HT1080 (cell line): ENCODE measurements around the gene FUZ. TPM values are rescaled to one million over a fixed set of nuclear protein-coding genes. Genes with fewer than 3 reads are reported as not detected.

ENCODE experiments used
- DNase-seq: peaks from one replicate; pipeline ENCODE4 v3.0.0-alpha.2; 2015; ENCODE audit warnings: low read depth
- total RNA-seq: library from RNA; depleted of rRNA; stranded (reverse); fragments of >200 nt; shearing (Covaris generic); gene quantifications from 2 replicates; pipeline ENCODE4 v1.2.3, GENCODE V29; 2014

FUZ gene
- total RNA-seq, 1 experiment from 2014 or later = 72.2 TPM

DNA sequence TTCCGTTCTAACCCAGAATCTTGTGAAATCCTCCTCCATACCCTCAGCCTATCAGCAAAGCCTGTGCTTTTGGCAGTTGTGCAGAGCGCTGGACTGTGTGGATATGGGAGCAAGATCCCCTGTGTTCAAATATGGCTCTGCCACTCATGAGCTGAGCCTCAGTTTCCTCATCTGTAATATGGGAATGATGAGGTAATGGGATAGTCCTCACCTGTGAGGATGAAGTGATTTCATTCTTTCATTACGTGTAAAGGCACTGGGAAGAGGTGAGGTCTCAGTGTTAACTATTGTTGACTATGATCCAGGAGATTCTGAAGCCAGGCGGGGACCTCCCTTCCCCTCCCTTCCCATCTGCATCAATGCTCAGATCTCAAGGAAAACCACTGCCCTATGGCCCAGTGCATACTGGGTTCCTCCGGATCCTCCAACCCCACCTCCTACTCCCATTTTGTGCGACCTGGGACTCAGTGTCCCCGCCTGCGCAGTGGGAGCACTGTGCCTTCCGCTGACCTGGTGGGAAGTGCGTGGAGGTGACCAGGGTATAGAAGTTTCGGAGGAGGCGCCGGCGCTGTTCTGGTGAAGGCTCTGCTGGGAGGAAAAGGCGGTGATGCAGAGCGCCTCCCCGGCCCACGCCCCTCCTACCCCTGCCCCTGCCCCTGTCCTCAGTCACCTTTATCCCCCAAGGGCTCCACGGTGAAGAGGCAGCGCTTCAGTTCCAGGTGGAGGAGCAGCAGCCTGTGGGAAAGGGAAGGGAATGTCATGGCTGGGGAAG lies 5.0 kb downstream of the FUZ start:
- no peak for DNase-seq

DNA sequence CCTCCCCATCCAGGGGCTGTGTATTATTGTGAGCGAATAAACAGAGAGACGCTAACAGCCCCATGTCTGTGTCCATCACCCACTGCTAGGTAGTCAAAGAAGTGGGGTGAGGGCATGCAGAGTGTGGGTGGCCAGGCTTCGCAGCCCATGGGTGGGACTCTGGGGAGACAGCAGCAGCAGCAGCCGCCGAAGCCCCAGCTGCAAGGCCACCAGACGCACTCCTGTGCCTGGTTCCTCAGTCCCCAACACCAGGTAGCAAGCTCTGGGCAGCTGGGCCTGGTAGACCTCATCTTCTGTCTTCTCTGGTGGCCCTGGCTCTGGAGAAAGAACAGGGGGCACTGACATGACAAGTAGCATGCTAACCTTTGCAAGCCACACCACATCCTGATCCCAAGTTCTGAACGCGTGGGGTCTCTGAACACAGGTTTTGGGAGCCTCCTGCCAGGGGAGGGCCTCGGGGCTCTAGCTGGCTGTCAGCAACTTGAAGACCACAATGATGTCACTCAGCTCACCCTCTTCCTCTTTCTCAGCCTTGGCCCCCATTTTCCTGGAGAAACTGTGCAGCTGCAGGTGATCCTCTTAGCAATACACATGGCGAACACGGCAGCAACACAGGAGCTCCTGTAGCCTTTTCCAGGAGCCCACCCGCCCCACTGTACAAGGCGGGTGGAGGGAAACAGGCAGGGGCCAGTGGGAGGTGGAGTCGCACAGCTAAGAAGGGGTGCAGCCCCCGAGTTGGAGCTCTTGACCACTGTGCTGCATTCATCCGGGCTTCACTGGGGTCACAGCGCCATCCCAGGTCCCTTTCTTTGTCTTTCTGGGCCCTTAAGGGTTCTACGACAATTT lies 5.8 kb downstream of the FUZ start:
- no peak for DNase-seq

- no peak for DNase-seq
These were observed 6.5 kb downstream of the FUZ start for GRCh38 chr19:49806620-49806959.

DNA sequence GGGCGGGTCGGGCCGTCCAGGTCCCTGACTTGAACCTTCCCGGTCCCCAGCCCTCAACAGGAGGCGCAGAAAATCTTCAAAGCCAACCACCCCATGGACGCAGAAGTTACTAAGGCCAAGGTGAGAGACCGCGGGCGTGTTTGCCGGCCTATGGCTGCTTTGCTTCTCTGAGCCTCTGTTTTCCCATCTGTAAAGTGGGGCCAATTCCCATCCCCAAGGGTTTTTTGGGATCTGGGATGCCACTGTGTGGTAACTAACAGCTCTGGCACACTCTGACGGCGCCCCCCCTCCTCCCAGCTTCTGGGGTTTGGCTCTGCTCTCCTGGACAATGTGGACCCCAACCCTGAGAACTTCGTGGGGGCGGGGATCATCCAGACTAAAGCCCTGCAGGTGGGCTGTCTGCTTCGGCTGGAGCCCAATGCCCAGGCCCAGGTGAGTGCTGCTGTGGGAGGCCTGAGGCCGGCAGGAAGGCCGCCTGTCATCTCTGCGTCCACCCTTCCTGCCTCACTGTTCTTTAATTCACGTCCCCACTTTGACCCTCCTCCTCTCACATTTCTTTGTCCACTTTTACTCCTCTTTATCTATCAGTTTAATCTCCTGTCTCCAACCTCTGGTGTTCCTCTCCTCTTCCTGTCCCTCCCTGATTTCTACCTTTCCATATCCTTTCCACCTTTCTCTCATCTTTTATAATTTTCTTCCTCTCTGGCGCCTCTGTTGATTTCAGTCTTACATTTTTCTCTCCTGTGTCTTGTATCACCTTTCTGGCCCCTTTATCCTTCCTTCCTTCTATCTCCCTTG lies 7.1 kb downstream of the FUZ start:
- no peak for DNase-seq

DNA sequence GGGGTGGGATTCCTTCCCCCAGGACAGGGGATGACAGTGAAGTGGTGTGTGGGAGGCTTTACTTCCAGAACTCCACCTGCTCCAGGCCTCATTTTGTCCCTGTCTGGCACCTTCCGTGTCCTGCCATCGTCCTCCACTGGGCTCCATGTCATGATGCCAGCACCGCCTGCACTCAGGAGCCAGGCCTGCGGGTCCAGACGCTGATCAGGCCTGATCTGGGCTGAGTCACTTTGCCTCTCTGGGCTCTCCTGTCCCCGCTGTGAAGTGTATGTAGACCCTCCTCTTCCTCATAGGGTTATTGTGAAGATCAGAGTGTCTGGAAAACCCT lies 9.6 kb downstream of the FUZ start:
- DNase-seq = no peak

DNA sequence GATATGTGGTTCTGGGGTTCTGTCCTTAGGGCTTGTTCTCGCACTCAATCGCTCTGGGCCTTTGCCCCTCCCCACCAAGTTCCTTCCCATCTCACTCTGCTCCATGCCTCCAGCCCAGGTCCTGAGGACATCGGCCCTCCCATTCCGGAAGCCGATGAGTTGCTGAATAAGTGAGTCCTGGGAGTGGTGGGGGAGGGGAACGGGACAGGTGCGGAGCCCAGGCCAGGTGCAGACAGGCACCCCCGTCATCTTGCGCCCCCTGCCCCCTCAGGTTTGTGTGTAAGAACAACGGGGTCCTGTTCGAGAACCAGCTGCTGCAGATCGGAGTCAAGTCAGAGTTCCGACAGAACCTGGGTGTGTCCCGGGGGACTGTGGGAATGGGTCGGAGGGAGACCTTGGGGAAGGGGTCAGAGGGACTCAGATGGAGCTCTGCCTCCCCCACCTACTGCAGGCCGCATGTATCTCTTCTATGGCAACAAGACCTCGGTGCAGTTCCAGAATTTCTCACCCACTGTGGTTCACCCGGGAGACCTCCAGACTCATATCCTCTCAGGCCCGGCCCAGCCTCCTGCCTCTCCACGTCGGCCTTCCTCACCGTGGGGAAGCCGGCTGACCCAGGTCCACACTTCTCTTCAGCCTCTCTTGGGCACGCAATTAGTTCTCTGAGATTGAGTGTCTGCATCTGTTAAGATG lies 10.1 kb downstream of the FUZ start:
- no peak for DNase-seq

DNA sequence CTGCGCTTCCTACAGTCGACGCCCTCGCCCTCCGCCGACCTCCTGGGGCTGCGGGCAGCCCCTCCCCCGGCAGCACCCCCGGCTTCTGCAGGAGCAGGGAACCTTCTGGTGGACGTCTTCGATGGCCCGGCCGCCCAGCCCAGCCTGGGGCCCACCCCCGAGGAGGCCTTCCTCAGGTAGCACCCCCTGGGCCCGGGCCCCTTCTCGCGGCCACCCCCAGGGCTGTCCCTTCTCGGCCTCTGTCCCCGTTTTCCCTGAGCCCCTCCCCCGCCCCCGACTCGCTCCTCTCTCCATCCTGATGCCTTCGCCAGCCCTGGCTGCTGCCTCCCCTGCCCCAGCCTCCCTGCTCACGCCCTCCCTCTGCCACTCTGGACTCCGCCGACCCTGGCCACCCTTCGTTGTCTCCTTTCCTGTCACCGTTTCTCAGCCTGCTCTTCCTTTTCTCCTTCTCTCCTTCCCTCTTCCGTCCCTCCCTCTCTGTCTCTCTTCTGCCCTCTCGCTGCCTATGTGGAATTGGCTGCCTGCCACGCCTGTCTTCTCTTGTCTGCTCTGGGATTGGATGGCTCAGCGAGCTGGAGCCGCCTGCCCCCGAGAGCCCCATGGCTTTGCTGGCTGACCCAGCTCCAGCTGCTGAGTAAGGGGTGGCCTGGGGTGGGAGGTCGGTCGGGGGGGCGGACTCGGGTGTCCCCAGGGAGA lies 11.0 kb downstream of the FUZ start:
- no peak for DNase-seq

DNA sequence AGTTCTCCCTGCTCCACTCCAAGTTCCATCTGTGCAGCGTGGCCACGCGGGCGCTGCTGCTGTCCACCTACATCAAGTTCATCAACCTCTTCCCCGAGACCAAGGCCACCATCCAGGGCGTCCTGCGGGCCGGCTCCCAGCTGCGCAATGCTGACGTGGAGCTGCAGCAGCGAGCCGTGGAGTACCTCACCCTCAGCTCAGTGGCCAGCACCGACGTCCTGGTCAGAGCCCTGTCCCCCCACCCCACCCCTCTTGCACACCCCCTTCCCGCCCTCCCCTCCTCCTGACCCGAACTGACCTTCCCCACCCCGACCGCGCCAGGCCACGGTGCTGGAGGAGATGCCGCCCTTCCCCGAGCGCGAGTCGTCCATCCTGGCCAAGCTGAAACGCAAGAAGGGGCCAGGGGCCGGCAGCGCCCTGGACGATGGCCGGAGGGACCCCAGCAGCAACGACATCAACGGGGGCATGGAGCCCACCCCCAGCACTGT lies 11.6 kb downstream of the FUZ start:
- no peak for DNase-seq

DNA sequence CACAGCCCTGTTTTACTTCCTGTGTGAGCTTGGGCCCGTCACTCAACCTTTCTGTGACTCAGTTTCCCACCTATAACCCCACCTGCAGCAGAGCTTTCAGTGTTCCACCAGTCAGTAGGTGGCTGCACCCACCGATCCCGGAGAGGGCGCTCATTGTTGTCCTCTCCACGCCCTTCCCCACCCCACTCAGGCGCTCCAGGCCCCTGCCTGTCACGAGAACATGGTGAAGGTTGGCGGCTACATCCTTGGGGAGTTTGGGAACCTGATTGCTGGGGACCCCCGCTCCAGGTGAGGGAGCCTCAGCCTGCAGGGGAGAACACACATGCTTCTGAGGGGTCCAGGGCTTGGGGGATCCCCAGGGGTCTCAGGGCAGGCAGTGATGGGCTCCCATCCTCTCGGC lies 12.3 kb downstream of the FUZ start:
- DNase-seq = no peak

DNA sequence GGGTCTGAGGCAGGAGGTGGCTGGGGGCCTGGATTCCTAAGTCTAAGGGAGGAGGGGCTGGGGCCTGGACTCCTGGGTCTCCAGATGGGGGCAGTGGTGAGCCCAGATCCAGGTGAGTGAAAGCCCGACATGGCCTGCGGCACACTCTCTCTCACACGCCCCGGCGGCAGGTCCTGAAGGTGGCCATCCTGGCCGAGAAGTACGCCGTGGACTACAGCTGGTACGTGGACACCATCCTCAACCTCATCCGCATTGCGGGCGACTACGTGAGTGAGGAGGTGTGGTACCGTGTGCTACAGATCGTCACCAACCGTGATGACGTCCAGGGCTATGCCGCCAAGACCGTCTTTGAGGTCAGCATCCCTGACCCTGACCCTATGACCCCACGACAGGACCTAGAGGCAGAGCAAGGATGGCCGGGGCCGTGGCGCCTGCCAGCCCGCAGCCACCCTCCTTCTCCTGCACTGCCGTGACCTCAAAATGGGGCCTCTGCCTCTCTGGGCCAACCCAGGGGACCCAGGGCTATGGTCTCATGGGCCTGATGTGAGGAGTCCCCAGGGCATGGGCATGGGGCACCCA lies 13.2 kb downstream of the FUZ start:
- DNase-seq = no peak

DNA sequence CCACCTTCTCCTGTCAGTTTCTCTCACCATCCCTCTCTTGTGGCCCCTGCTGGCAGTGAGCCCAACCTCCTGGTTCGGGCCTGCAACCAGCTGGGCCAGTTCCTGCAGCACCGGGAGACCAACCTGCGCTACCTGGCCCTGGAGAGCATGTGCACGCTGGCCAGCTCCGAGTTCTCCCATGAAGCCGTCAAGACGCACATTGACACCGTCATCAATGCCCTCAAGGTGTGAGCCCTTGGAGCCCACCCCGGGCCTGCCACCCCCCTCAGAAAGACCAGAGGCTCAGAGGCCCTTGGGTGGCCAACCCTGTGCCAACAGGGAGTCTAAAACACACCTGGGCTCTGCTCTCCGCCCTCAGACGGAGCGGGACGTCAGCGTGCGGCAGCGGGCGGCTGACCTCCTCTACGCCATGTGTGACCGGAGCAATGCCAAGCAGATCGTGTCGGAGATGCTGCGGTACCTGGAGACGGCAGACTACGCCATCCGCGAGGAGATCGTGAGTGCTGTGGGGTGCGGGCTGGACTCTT lies 13.8 kb downstream of the FUZ start:
- no peak for DNase-seq

- DNase-seq = no peak
These were observed 14.5 kb downstream of the FUZ start for GRCh38 chr19:49798574-49798973.

DNA sequence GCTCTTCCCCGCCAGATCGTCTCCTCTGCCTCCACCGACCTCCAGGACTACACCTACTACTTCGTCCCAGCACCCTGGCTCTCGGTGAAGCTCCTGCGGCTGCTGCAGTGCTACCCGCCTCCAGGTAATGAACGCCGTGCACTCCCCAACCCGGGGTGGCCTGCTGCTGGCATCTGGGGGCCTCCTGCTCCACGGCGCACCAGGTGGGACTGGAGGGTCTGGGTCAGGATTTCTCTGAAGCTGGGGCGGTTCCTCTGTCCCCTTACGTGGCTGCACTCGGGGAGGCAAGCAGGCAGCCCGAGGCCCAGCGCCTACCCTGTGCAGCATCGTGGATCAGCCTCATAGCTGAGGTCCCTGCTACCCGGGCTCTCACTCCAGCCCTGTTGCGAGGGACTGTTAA lies 17.5 kb downstream of the FUZ start:
- DNase-seq = no peak

DNA sequence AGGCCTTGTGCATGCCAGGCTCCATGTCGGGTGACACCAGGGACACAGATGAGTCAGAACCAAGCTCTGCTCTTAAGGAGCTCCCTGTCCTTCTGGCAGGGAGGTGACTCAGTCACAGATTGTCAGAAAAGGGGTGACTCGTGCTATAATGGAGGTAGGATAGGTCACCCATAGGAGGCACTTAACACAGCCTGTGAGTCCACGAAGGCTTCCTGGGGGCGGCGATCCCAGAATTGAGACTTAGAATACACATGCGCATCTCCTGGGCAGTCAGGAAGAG lies 19.6 kb downstream of the FUZ start:
- peak; percentile 78 for DNase-seq

- DNase-seq = no peak
These were observed 20.1 kb downstream of the FUZ start for GRCh38 chr19:49792829-49793560.

DNA sequence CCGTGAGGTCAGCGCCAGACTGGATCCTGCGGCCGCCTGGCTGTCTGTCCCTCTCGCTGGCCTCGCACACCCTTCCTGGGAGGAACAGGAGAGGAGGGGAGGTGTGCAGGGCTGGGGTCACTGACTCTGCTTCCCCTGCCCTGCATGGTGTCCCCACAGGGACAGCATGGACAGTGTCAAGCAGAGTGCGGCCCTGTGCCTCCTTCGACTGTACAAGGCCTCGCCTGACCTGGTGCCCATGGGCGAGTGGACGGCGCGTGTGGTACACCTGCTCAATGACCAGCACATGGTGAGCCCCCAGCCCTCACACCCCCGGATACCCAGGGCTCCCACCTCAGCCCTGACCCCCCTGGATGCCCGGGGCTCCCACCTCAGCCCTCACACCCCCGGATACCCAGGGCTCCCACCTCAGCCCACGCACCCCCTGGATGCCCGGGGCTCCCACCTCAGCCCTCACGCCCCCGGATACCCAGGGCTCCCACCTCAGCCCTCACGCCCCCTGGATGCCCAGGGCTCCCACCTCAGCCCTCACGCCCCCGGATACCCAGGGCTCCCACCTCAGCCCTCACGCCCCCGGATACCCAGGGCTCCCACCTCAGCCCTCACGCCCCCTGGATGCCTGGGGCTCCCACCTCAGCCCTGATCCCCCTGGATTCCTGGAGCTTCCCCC lies 21.2 kb downstream of the FUZ start:
- no peak for DNase-seq

DNA sequence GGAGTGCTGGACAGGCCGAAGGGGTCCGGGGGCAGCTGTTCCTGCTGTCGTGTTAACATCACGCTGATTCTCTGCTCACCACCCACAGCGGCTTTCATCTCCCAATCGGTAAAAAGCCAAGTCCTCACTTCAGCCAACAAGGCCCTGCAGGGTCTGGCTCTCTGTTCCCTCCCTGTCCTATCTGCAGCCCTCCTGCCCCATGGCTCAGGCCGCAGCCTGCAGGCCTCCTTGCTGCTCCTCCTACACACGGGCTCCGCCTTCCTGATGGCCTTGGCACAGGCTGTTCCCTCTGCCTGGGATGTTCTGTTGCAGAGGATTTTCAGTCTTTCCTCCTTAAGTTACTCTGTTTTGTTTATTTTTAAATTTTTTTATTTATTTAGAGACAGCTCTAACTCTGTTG lies 22.2 kb downstream of the FUZ start:
- no peak for DNase-seq

DNA sequence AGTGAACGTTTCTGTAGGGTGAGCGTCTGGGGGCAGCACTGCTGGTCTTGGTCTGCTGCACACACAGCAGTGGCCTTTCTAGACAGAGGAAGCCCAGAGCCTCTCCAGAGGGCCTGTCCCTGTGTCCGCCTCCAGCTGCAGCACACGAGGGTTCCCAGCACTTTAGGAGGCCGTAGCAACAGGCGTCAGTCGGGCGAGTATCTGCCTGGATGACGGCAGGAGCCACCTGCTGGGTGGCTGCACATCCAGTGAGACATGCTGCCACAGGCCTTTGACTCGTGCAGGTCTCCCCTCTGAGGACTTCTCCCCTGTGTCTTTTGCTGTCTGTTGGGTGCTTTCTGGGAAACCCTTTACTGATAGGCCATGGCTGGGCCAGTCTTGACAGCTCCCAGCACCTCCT lies 24.2 kb downstream of the FUZ start:
- DNase-seq = no peak

DNA sequence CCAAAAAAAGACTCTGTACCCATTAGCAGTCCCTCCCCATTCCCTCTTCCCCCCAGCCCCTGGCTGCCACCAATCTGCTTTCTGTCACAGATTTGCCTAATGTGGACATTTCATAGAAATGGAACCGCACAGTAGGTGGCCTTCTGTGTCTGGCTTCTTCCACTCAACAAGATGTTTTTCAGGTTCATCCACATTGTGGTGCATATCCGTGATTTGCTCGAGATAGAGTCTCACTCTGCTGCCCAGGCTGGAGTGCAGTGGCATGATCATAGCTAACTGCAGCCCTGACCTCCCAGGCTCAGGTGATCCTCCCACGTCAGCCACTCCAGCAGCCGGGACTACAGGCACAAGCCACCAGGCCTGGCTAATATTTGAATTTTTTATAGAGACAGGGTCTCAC lies 25.3 kb downstream of the FUZ start:
- DNase-seq = no peak
